Endothelial cell of umbilical vein (primary cell): ENCODE measurements around the gene SPRED2. TPM values are rescaled to one million over a fixed set of nuclear protein-coding genes. Genes with fewer than 3 reads are reported as not detected.

Experiments
- BruUV-seq: library from RNA; stranded (reverse); fragments of 400-500 nt; replicated peaks from 2 replicates; lab custom pipeline; 2021; lab: Mats Ljungman, UMichigan
- CTCF ChIA-PET: fragments of 300-600, 350-600 bp; sonication (Branson Sonifier 250); formaldehyde crosslinking; loops from one replicate; lab custom pipeline; 2021; ENCODE audit warnings: antibody characterized with exemption, inconsistent platforms; lab: Charles Lee
- POLR2A ChIA-PET: fragments of 300-600, 350-600 bp; sonication (Branson Sonifier 250); formaldehyde crosslinking; loops from one replicate; lab custom pipeline; 2021; ENCODE audit warnings: antibody characterized with exemption, inconsistent platforms; lab: Charles Lee
- DNase-seq: peaks from one replicate; pipeline ENCODE4 v3.0.0-alpha.2; 2011; ENCODE audit warnings: low read depth, low spot score
- FAIRE-seq: peaks from 2 replicates; lab custom pipeline; 2011; peaks lifted over from hg19 to GRCh38; lab: Jason Lieb, UNC
- H2AFZ ChIP-seq: 2 replicates; pipeline ENCODE4 v1.6.0; 2012; ENCODE audit warnings: low read depth, low read length, control low read depth, inconsistent platforms
- H3K27ac ChIP-seq: 2 replicates; pipeline ENCODE4 v1.5.1; 2011; ENCODE audit warnings: low read depth, mild to moderate bottlenecking, control low read depth, low read length, moderate library complexity; ENCODE audit not compliant: insufficient read depth
- H3K27me3 ChIP-seq, 2 experiments: 2 replicates each; pipeline versions ENCODE4 v1.6.0 to v1.6.1; 2011; ENCODE audit warnings: low read length in 2 of 2, mixed read lengths in 1 of 2; ENCODE audit not compliant: control insufficient read depth in 2 of 2, insufficient read depth in 2 of 2
- H3K36me3 ChIP-seq, 2 experiments: 2 replicates in 1 of 2; 3 replicates in 1 of 2; pipeline ENCODE4 v1.5.1; 2011; ENCODE audit warnings: low read length in 2 of 2, mild to moderate bottlenecking in 1 of 2, moderate library complexity in 1 of 2; ENCODE audit not compliant: control insufficient read depth in 2 of 2, insufficient read depth in 2 of 2; ENCODE audit errors: extremely low read depth in 1 of 2
- H3K4me1 ChIP-seq: 3 replicates; pipeline ENCODE4 v1.5.1; 2011; ENCODE audit warnings: mild to moderate bottlenecking, low read length; ENCODE audit not compliant: control insufficient read depth, insufficient read depth; ENCODE audit errors: extremely low read depth
- H3K4me2 ChIP-seq: 2 replicates; pipeline ENCODE4 v1.6.1; 2011; ENCODE audit warnings: low read length, control low read depth, mixed read lengths; ENCODE audit not compliant: insufficient read depth
- H3K4me3 ChIP-seq, 3 experiments: fragments of 200-600 bp in 1 of 3; sonication (generic), shearing (Covaris generic) in 1 of 3; replicated peaks in 1 of 3; 2 replicates each; pipeline ENCODE4 v1.5.1; 2011 to 2016; ENCODE audit warnings: control low read depth in 3 of 3, low read length in 3 of 3, mild to moderate bottlenecking in 2 of 3, inconsistent platforms in 1 of 3, low read depth in 1 of 3, moderate library complexity in 1 of 3; ENCODE audit not compliant: insufficient read depth in 1 of 3
- H3K79me2 ChIP-seq: 2 replicates; pipeline ENCODE4 v1.6.0; 2012; ENCODE audit warnings: low read length, inconsistent platforms; ENCODE audit not compliant: control insufficient read depth, insufficient read depth
- H3K9ac ChIP-seq: replicated peaks from 2 replicates; pipeline ENCODE3; 2011; ENCODE audit warnings: low read length, control low read depth; ENCODE audit not compliant: insufficient read depth; ENCODE audit errors: extremely low read depth
- H3K9me1 ChIP-seq: replicated peaks from 3 replicates; pipeline ENCODE4 v1.6.0; 2011; ENCODE audit warnings: mild to moderate bottlenecking, low read length; ENCODE audit not compliant: control insufficient read depth, insufficient read depth; ENCODE audit errors: extremely low read depth
- H3K9me3 ChIP-seq: replicated peaks from 2 replicates; pipeline ENCODE4 v1.5.1; 2012; ENCODE audit warnings: low read length, inconsistent platforms; ENCODE audit not compliant: control insufficient read depth, insufficient read depth
- H4K20me1 ChIP-seq: replicated peaks from 2 replicates; pipeline ENCODE3; 2011; ENCODE audit warnings: mild to moderate bottlenecking, low read length; ENCODE audit not compliant: control insufficient read depth, insufficient read depth; ENCODE audit errors: extremely low read depth
- EZH2 ChIP-seq: IDR thresholded peaks from 2 replicates; pipeline ENCODE4 v1.6.1; 2012; ENCODE audit warnings: borderline replicate concordance, low read depth, mild to moderate bottlenecking, moderate library complexity, low read length, inconsistent platforms; ENCODE audit not compliant: severe bottlenecking
- FOS ChIP-seq: IDR thresholded peaks from 2 replicates; pipeline ENCODE4 v1.6.1; 2011; ENCODE audit warnings: mild to moderate bottlenecking, low read length, moderate library complexity, borderline replicate concordance; ENCODE audit not compliant: insufficient read depth
- POLR2A ChIP-seq: IDR thresholded peaks from 2 replicates; pipeline ENCODE4 v1.6.1; 2012; ENCODE audit warnings: low read depth, mild to moderate bottlenecking, control low read depth, low read length
- POLR2AphosphoS5 ChIP-seq: IDR thresholded peaks from 2 replicates; pipeline ENCODE4 v1.6.1; 2012; ENCODE audit warnings: low read depth, mild to moderate bottlenecking, control low read depth, low read length, moderate library complexity; ENCODE audit not compliant: insufficient read depth
- dilution Hi-C: fragments of 300-500 bp; cut with MboI; formaldehyde crosslinking; loops from one replicate; pipeline ENCODE4 v1.15.0; 2019; ENCODE audit warnings: low sequenced_read_pairs; ENCODE audit not compliant: extremely low pct_ligation_motif_present
- intact Hi-C: fragments of 100-400 bp; cut with micrococcal nuclease; formaldehyde crosslinking; loops from one replicate; pipeline ENCODE4 v1.10.0; 2022
- polyA plus RNA-seq, 4 experiments: library from polyadenylated mRNA; depleted of rRNA in 3 of 4; stranded (reverse) in 3 of 4; unstranded in 1 of 4; fragments of >200 nt; gene quantifications; 2 replicates each; pipeline versions ENCODE4 v1.2.1 to v1.2.3, GENCODE V29; 2011 to 2012; ENCODE audit warnings: missing spikeins in 1 of 4
- total RNA-seq: library from RNA; stranded (reverse); gene quantifications from 2 replicates; pipeline ENCODE4 v1.2.3, GENCODE V29; 2021
- TF ChIP-seq, protein P1 (sequence below): IDR thresholded peaks from 2 replicates; pipeline ENCODE4 v1.6.1; 2011; ENCODE audit not compliant: insufficient read depth, insufficient read length

SPRED2 gene
- total and polyA plus RNA-seq, 2 donors (not counting 3 experiments of a cell fraction or from before 2014, with no cell fraction given): 3.6 to 9.6 TPM

- TF ChIP-seq POLR2AphosphoS5 (no peak), EZH2 (no peak)
- intact Hi-C loops: no loop called here
- Histone ChIP-seq H3K4me2 (no peak overlapping the region), H4K20me1 (no peaks in the 10 kb centered on the region), H3K79me2 (no peaks in the 10 kb centered on the region), H3K27ac (no peak overlapping the region), H3K4me1 (no peaks in the 10 kb centered on the region), H3K36me3 (no peaks in the 10 kb centered on the region), H3K4me3 (no peak overlapping the region), H3K9me1 (no peaks in the 10 kb centered on the region), H3K27me3 (peaks cover 17 to 32% of the 10 kb centered on the region in 2 experiments), H3K9ac (no peak overlapping the region), H3K9me3 (no peaks in the 10 kb centered on the region), H2AFZ (no peak overlapping the region)
- DNase-seq (no peak), FAIRE-seq (no peak)
- no TSS peak for BruUV-seq
- dilution Hi-C loops: no loop called here
- POLR2A ChIA-PET: no interaction called here
- CTCF ChIA-PET: no interaction called here
These were observed 26.6 kb upstream of the SPRED2 start for GRCh38 chr2:65458999-65459398.

- dilution Hi-C loops: no loop called here
- no TSS peak for BruUV-seq
- H3K4me2 ChIP-seq: no peak overlapping the region
- ChIA-PET CTCF (no interaction called here), POLR2A (no interaction called here)
- no peaks in the 10 kb centered on the region for H3K4me1 ChIP-seq
- no peaks in the 10 kb centered on the region for H3K79me2 ChIP-seq
- no peak for FAIRE-seq
- H3K27me3 ChIP-seq: peaks cover 19 to 40% of the 10 kb centered on the region in 2 experiments
- intact Hi-C loops: no loop called here
- no peak overlapping the region for H3K4me3 ChIP-seq
- DNase-seq: no peak
- H4K20me1 ChIP-seq: no peaks in the 10 kb centered on the region
- no peak overlapping the region for H2AFZ ChIP-seq
- no peaks in the 10 kb centered on the region for H3K9me1 ChIP-seq
- H3K27ac ChIP-seq: no peak overlapping the region
- TF ChIP-seq FOS (no peak), POLR2A (no peak)
- TF ChIP-seq, protein P1, sequence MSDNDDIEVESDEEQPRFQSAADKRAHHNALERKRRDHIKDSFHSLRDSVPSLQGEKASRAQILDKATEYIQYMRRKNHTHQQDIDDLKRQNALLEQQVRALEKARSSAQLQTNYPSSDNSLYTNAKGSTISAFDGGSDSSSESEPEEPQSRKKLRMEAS: no peak
- no peak overlapping the region for H3K9ac ChIP-seq
- no peaks in the 10 kb centered on the region for H3K9me3 ChIP-seq
- no peaks in the 10 kb centered on the region for H3K36me3 ChIP-seq
These were observed 24.5 kb upstream of the SPRED2 start for GRCh38 chr2:65456886-65457285.
